Muscle layer of duodenum (tissue), 2 donors: ENCODE data around the gene IL21R.

Experiments used
- H3K27ac ChIP-seq: one replicate; pipeline ENCODE4 v1.7.0; 2013; ENCODE audit warnings: mild to moderate bottlenecking, low read length
- H3K27me3 ChIP-seq: one replicate; pipeline ENCODE4 v1.7.0; 2013; ENCODE audit warnings: low read depth, mild to moderate bottlenecking, control low read depth, low read length
- H3K36me3 ChIP-seq, 2 donors: one replicate each; pipeline ENCODE4 v1.7.0; 2013; ENCODE audit warnings: low read length in 2 of 2, control low read depth in 1 of 2, mild to moderate bottlenecking in 1 of 2; ENCODE audit not compliant: insufficient read depth in 2 of 2, control insufficient read depth in 1 of 2
- H3K4me1 ChIP-seq, 2 donors: one replicate each; pipeline ENCODE4 v1.7.0; 2013; ENCODE audit warnings: low read length in 2 of 2, mild to moderate bottlenecking in 2 of 2, control low read depth in 1 of 2, moderate library complexity in 1 of 2; ENCODE audit not compliant: insufficient read depth in 2 of 2, control insufficient read depth in 1 of 2
- H3K4me3 ChIP-seq, 2 donors: one replicate each; pipeline ENCODE4 v1.7.0; 2013; ENCODE audit warnings: low read length in 2 of 2, low read depth in 1 of 2, mild to moderate bottlenecking in 1 of 2
- H3K9me3 ChIP-seq, 2 donors: one replicate each; pipeline ENCODE4 v1.7.0; 2013; ENCODE audit warnings: low read length in 2 of 2, control low read depth in 1 of 2, mild to moderate bottlenecking in 1 of 2; ENCODE audit not compliant: control insufficient read depth in 1 of 2
- donor health status: healthy.

Gene IL21R

DNA sequence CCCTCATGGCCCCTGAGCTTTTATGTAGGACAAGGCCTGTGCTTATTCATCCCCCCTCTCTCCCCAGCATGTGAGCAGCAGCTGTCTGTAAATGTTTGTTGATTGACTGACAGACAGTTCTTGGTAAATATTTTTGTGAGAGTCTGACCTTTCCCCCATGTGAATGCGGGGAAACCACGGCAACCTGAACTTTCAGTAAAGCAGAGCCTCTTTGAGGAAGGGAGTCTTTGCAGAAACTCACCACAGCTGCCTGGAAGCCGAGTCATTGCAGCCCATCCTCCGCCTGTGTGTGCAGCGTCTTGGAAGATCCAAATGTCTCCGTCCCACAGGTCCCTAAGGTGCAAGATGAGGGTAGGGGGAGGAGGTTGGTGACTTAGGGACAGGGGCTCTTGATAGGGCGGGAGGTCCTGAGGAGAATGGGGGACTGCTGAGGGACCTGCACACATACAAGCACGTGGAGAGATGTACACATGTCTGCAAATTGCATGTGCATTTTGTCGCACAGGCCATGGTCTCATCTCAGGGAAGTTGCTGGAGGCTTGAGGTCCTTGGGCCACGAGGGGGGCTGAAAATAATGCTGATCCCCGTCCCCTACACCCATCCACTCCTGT lies 23.0 kb upstream of the IL21R start:
- Histone ChIP-seq H3K27ac (no peak overlapping the region), H3K27me3 (no peaks in the 10 kb centered on the region), H3K9me3 (peaks cover 0 to 13% of the 10 kb centered on the region in 2 donors), H3K4me1 (no peaks in the 10 kb centered on the region), H3K36me3 (no peaks in the 10 kb centered on the region), H3K4me3 (no peak overlapping the region)

DNA sequence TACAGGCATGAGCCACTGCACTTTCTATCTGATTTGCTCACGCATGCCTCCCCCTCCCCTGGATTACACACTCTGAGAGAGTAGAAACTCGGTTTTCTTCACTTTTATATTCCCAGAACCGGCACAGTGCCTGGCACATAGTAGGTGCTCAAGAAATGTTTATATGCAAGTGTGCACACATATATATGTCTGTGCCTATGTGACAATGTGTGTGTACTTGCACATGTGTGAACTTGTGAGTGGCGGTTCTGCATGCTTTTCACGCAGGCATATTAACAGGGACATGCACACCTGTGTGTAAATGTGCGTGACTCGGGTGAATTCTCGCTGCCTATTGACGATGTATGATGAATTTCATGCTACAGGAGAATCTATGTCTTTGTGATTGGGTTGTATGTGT lies 22.1 kb upstream of the IL21R start:
- no peaks in the 10 kb centered on the region for H3K27me3 ChIP-seq

DNA sequence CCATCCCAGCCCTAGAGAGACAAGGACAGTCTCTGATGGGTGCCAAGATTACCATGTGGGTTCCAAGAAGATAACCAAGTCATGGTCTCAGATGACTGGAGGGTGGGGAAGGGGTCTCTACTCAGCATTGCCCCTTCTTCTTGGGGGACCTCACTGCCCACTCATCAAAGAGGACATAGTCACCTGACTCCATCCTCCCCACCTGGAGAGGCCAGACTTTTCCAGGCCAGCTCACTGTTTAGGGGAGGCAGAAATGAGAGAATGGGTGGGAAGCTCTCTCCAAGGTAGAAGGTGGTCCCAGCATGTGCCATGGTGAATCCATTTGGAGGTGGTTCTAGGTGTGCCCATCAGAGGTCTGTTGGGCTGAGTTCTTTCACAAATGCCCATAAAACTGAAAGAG lies 20.7 kb upstream of the IL21R start:
- peaks cover 6 to 26% of the 10 kb centered on the region in 2 donors for H3K9me3 ChIP-seq
- no peaks in the 10 kb centered on the region for H3K27me3 ChIP-seq
- H3K36me3 ChIP-seq: no peaks in the 10 kb centered on the region
- no peak overlapping the region for H3K4me3 ChIP-seq
- no peak overlapping the region for H3K27ac ChIP-seq
- H3K4me1 ChIP-seq: no peaks in the 10 kb centered on the region

More for the DNA sequence above, 22.1 kb upstream of the IL21R start:
- Histone ChIP-seq H3K27ac (no peak overlapping the region), H3K9me3 (peaks cover 6 to 20% of the 10 kb centered on the region in 2 donors), H3K4me3 (no peak overlapping the region), H3K4me1 (no peaks in the 10 kb centered on the region), H3K36me3 (no peaks in the 10 kb centered on the region)

DNA sequence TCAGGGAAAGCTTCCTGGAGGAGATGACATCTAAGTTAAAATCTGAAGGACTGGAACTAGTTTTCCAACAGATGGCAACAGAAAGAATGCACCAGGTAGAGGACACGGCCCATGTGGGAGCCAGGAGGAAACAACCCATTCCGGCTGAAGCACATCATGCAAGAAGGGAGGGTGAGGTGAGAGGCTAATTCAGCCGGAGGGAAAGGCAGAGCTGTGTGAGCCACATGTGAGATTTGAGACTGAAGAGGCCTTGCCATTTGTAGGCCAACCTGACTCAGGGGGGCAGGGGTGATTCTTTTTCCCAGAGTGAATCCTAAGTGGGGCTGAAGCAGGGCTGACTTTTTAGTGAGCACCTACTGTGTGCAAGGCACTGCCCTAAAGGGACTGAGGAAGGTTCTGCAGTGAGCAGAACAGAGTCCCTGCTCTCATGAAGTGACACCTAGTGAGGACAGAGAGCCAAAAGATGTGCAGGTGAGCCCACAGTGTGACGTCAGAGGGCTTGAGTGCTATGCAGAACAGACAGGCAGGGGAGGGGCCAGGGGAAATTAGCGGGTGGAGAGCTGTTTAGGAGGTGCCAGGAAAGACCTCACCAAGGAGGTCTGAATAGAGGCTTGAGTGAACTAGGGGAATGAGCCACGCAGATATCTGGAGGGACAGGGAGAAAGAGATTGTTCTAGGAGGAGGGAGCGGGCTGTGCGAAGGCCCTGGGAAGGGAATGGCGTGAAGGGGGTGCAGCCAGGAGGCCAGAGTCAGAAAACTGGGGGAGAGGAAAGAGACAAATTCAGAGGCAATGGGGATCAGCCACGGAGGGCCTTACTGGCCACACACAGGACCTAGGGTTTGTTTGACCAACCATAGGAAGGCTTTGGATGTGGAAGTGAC lies 19.8 kb upstream of the IL21R start:
- peaks cover 6 to 26% of the 10 kb centered on the region in 2 donors for H3K9me3 ChIP-seq
- H3K4me3 ChIP-seq: no peak overlapping the region
- no peaks in the 10 kb centered on the region for H3K27me3 ChIP-seq
- no peaks in the 10 kb centered on the region for H3K36me3 ChIP-seq
- H3K4me1 ChIP-seq: no peaks in the 10 kb centered on the region
- no peak overlapping the region for H3K27ac ChIP-seq

DNA sequence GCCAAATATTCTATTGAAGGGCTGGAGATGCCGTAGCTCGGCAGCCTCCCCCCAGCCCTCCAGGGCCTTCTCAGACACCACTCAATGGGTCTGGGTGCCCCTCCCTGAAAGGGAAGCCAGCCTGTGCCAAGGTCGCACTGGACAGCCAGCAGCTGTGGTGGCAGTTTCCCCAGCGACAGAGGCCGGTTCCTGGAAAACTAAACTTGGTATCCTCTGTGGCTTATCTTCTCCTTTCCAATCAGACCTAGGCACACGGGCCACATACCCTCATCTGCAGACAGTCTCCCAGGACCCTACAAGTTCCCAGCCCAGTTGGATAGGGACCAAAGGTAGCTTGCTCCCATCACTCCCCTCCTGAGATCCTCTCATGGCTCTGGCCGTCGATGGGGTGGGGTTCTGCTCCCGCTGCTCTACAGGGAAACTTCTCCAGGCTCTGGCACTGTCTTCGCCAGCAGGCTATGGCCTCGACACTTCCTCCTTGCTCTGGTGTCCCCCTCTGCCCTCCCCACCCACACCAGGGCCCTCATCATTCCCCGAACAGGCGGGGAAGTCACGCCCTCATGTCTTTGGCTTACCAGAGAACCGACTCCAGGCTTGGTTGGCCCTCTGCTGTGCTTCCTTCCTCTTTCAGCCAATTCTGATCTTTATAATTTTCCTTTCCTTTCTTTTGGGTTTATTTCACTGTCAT lies 18.3 kb upstream of the IL21R start:
- Histone ChIP-seq H3K36me3 (no peaks in the 10 kb centered on the region), H3K9me3 (peaks cover 6 to 26% of the 10 kb centered on the region in 2 donors), H3K27ac (no peak overlapping the region), H3K27me3 (no peaks in the 10 kb centered on the region), H3K4me1 (no peaks in the 10 kb centered on the region), H3K4me3 (peak overlapping the region in 1 of 2 donors; percentile 25)

DNA sequence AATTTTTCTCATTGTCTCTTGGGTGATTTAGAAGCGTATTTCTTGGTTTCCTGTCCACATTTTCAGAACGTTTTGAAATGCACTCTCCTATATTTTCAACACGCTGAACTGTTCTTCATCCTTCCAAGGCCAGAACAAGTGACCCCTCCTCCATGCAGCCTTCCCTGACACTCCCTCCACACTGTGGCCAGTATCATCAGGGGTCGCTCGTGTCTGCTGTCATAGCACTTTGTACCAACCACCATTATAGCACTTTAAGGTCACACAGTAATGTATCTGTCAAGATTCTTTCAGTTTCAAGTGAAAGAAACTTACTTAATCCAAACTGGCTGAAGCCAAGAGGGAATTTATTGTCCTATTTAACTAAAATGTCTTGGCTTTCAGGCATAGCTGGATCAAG lies 17.5 kb upstream of the IL21R start:
- H3K27ac ChIP-seq: no peak overlapping the region
- H3K4me3 ChIP-seq: no peak overlapping the region
- H3K27me3 ChIP-seq: no peaks in the 10 kb centered on the region
- no peaks in the 10 kb centered on the region for H3K36me3 ChIP-seq
- no peaks in the 10 kb centered on the region for H3K4me1 ChIP-seq
- H3K9me3 ChIP-seq: peaks cover 6 to 26% of the 10 kb centered on the region in 2 donors

DNA sequence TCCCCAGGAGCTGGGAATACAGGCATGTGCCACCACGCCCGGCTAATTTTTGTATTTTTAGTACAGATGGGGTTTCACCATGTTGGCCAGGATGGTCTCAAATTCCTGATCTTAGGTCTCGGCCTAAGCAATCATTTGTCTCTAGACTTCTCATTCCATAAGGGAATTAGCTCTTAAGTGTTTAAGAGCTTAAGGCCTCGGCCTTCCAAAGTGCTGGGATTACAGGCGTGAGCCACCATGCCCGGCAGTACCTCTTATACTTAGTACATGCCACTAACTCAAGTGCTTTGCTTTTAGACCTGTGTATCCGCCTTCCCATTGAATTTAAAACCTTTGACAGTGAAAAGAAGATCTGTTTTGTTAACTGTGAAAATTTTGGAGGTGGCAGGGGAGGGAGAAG lies 16.6 kb upstream of the IL21R start:
- H3K27me3 ChIP-seq: no peaks in the 10 kb centered on the region
- H3K36me3 ChIP-seq: no peaks in the 10 kb centered on the region
- no peaks in the 10 kb centered on the region for H3K4me1 ChIP-seq
- H3K27ac ChIP-seq: no peak overlapping the region
- H3K9me3 ChIP-seq: peaks cover 6 to 26% of the 10 kb centered on the region in 2 donors
- no peak overlapping the region for H3K4me3 ChIP-seq

DNA sequence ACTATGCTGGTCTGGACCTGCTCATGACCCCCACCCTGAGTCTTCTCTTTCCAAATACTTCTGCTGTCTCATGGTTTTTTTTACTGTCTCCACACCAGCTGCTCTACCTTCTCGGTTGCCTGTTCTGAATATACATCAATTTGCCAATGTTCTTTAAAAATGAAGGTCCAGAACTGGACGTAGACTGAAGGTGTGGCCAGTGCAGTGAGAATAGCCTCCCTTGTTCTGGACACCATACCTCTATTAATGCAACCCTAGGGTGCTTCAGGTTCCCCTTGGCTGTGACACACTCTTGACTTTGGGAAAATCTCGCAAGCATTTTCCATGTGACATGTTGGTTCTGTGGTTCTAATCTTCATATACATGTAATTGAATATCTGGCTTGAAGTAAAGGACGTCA lies 15.3 kb upstream of the IL21R start:
- Histone ChIP-seq H3K36me3 (no peaks in the 10 kb centered on the region), H3K4me1 (no peaks in the 10 kb centered on the region), H3K27me3 (no peaks in the 10 kb centered on the region), H3K4me3 (no peak overlapping the region), H3K27ac (no peak overlapping the region), H3K9me3 (peaks cover 6 to 21% of the 10 kb centered on the region in 2 donors)

DNA sequence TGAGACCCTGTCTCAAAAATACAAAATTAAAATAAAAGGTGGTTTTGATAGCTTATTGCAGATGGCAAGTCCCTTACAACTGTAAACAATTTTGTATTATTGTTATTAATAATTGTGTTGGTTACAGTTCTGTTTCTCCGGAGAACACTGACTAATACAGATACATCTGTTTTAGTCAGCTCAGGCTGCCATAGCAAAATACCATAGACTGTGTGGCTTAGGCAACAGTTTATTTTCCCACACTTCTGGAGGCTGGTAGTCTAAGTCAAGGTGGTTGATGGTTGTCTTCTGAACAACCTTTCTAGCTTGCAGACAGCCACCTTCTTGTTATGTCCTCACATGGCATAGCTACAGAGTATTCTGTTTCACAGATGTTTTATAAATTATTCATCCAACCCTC lies 14.2 kb upstream of the IL21R start:
- H3K27ac ChIP-seq: no peak overlapping the region
- peaks cover 6 to 23% of the 10 kb centered on the region in 2 donors for H3K9me3 ChIP-seq
- H3K27me3 ChIP-seq: no peaks in the 10 kb centered on the region
- no peaks in the 10 kb centered on the region for H3K4me1 ChIP-seq
- no peaks in the 10 kb centered on the region for H3K36me3 ChIP-seq
- H3K4me3 ChIP-seq: no peak overlapping the region

DNA sequence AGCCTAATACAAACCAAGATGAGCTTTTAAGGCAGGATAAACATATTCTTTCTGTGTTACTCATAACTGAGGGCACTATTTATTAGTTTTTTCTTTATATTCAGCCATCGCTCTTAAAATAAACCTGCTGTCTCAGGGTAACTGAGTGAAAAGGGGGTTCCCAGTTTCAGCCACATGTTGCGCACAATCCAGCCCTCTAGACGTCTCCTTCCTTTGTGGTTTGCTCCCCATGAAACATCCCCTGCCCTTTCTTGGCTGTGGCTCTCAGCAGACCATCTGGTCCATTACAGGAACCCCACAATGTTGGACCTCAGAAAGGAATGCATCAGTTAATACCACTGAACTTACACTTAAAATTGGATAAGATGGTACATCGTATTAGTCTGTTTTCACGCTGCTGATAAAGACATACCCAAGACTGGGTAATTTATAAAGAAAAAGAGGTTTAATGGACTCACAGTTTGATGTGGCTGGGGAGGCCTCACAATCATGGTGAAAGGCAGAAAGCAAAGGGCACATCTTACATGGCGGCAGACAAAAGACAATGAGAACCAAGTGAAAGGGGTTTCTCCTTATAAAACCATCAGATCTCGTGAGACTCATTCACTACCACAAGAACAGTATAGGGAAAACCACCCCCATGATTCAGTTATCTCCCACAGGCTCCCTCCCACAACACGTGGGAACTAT lies 12.6 kb upstream of the IL21R start:
- Histone ChIP-seq H3K4me1 (no peaks in the 10 kb centered on the region), H3K27me3 (no peaks in the 10 kb centered on the region)

DNA sequence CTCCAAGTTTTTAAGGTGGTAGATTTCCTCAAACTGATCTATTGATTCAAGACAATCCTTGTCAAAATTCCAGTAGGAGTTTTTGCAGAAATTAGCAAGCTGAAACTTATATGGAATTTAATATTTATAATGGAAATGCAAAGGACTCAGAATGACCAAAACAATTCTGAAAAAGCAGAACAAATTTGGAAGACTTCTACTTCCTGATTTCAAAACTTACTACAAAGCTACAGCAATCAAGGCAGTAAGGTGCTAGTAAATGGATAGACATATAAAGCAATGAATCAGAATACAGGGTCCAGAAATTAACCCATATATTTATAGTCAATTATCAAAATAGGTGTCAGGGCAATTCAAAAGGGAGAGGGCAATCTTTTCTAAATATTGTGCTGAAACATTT lies 11.8 kb upstream of the IL21R start:
- Histone ChIP-seq H3K9me3 (peaks cover 0 to 9% of the 10 kb centered on the region in 2 donors), H3K36me3 (no peaks in the 10 kb centered on the region), H3K27ac (no peak overlapping the region), H3K4me1 (no peaks in the 10 kb centered on the region), H3K4me3 (no peak overlapping the region), H3K27me3 (no peaks in the 10 kb centered on the region)

More for the DNA sequence above, 12.6 kb upstream of the IL21R start:
- no peaks in the 10 kb centered on the region for H3K36me3 ChIP-seq
- no peak overlapping the region for H3K4me3 ChIP-seq
- peaks cover 5 to 14% of the 10 kb centered on the region in 2 donors for H3K9me3 ChIP-seq
- H3K27ac ChIP-seq: no peak overlapping the region
